HEK293T (cell line): ENCODE measurements around the gene ELL3.
A peak's percentile ranks its signal among the peaks of the same experiment; 100 is the strongest.
"Not testable (repeated sequence)": the region's sequence is repeated elsewhere in the genome, so short reads cannot be mapped to it uniquely, and the experiment has no call there.

Source experiments
- CTCF ChIA-PET: fragments of 350-600 bp; formaldehyde crosslinking; extraction: SDS; loops from one replicate; lab custom pipeline; 2021; ENCODE audit warnings: antibody characterized with exemption, inconsistent platforms; lab: Yijun Ruan, JAX
- POLR2A ChIA-PET: fragments of 350-600 bp; formaldehyde crosslinking; extraction: SDS; loops from one replicate; lab custom pipeline; 2020; ENCODE audit warnings: antibody characterized with exemption, inconsistent platforms; lab: Yijun Ruan, JAX
- DNase-seq: peaks from one replicate; pipeline ENCODE4 v3.0.0; 2012; ENCODE audit warnings: mixed read lengths; ENCODE audit errors: extremely low spot score
- ARNT ChIP-seq: fragments of 450-650 bp; IDR thresholded peaks from 2 replicates; pipeline ENCODE4 v1.6.1; 2017; ENCODE audit warnings: mild to moderate bottlenecking
- BHLHE40 ChIP-seq: fragments of 450-650 bp; IDR thresholded peaks from 2 replicates; pipeline ENCODE4 v1.6.1; 2016; ENCODE audit warnings: mild to moderate bottlenecking, moderate library complexity, borderline replicate concordance
- CTBP1 ChIP-seq: fragments of 450-650 bp; IDR thresholded peaks from 2 replicates; pipeline ENCODE4 v1.6.1; 2016; ENCODE audit warnings: borderline replicate concordance
- ELF4 ChIP-seq: fragments of 450-650 bp; IDR thresholded peaks from 2 replicates; pipeline ENCODE4 v1.6.1; 2017; ENCODE audit warnings: antibody characterized with exemption
- FOXA1 ChIP-seq: fragments of 450-650 bp; IDR thresholded peaks from 2 replicates; pipeline ENCODE4 v1.6.1; 2016; ENCODE audit warnings: mild to moderate bottlenecking
- FOXK2 ChIP-seq: fragments of 450-650 bp; IDR thresholded peaks from 2 replicates; pipeline ENCODE4 v1.6.1; 2016; ENCODE audit warnings: mild to moderate bottlenecking
- FOXM1 ChIP-seq: fragments of 450-650 bp; IDR thresholded peaks from 2 replicates; pipeline ENCODE4 v1.6.1; 2017; ENCODE audit warnings: mild to moderate bottlenecking, borderline replicate concordance
- HDGF ChIP-seq: fragments of 450-650 bp; IDR thresholded peaks from 2 replicates; pipeline ENCODE4 v1.6.1; 2017; ENCODE audit warnings: antibody characterized with exemption, borderline replicate concordance
- L3MBTL2 ChIP-seq: fragments of 450-650 bp; conservative IDR thresholded peaks from 2 replicates; pipeline ENCODE4 v1.6.1; 2016; ENCODE audit warnings: mild to moderate bottlenecking
- LEF1 ChIP-seq: fragments of 450-650 bp; IDR thresholded peaks from 2 replicates; pipeline ENCODE4 v1.6.1; 2017; ENCODE audit warnings: mild to moderate bottlenecking, borderline replicate concordance
- NFRKB ChIP-seq: fragments of 450-650 bp; IDR thresholded peaks from 2 replicates; pipeline ENCODE4 v1.6.1; 2016; ENCODE audit warnings: mild to moderate bottlenecking, moderate library complexity
- PKNOX1 ChIP-seq: fragments of 450-650 bp; IDR thresholded peaks from 2 replicates; pipeline ENCODE4 v1.6.1; 2016
- SP1 ChIP-seq: fragments of 450-650 bp; IDR thresholded peaks from 2 replicates; pipeline ENCODE4 v1.6.1; 2017
- SUZ12 ChIP-seq: fragments of 450-650 bp; IDR thresholded peaks from 2 replicates; pipeline ENCODE4 v1.6.1; 2016; ENCODE audit warnings: mild to moderate bottlenecking
- TARDBP ChIP-seq: fragments of 450-650 bp; IDR thresholded peaks from 2 replicates; pipeline ENCODE4 v1.6.1; 2016
- ZNF384 ChIP-seq: fragments of 450-650 bp; IDR thresholded peaks from 2 replicates; pipeline ENCODE4 v1.6.1; 2016

ELL3 gene

GRCh38 chr15:43746245-43746902 lies 30.4 kb downstream of the ELL3 start, which contains the start of gene PDIA3:
PDIA3 (plus strand) TSS chr15:43746438; CDS start chr15:43746540, 102 bp downstream.
- TF ChIP-seq L3MBTL2, result peak; percentile 70
- POLR2A ChIA-PET, result interaction anchor here (1.0 to 1.3 kb wide), 2 partner anchors 30 to 31 kb away, joined by 3 to 4 read pairs; partner anchors contain the start of gene ELL3
- CTCF ChIA-PET, result not testable (repeated sequence)
- peak; percentile 84 for DNase-seq

- no peak for TF ChIP-seq CTBP1
- no peak for TF ChIP-seq FOXA1
- TF ChIP-seq L3MBTL2, result no peak
- no peak for TF ChIP-seq LEF1
- no peak for TF ChIP-seq NFRKB
- TF ChIP-seq SP1, result no peak
- TF ChIP-seq ARNT, result no peak
- TF ChIP-seq HDGF, result no peak
- no peak for TF ChIP-seq BHLHE40
- no peak for TF ChIP-seq SUZ12
- no peak for TF ChIP-seq ZNF384
- no peak for TF ChIP-seq ELF4
- no peak for TF ChIP-seq FOXK2
- TF ChIP-seq PKNOX1, result no peak
- no peak for TF ChIP-seq FOXM1
- TF ChIP-seq TARDBP, result no peak
- no peak for DNase-seq
- ChIA-PET POLR2A (no interaction called here), CTCF (no interaction called here)
These were observed 41.4 kb downstream of the ELL3 start for GRCh38 chr15:43735416-43735815.

DNA sequence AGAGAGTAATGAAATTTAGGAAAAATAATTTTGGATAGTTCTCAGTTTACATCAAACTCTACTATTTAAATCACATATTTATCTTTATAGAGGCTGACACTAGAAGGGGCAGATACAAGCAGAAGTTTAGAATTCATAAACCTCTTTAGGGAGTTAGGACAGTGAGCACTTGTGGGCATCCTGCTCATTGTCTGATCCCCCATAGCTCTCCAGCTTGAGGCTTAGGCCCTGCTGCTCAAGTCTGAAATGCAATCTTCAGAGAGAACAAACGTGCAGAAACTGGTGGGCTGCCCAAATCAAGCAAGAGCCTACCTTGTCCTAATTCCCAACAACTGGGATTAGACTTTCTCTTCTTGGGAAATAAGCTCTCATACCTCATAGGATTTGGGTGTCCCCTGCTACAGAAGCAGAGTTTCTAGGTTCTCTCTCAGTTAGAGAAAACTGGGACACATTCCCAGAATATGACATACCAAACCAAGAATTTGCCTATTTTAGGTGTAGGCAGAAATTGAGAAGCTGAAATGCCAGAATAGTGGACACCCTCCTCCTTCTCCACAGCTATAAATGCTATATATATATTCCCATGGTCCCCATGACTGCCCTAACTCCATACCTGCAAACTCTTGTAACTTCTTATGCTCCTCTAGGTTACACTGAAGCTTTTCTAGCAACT lies 48.6 kb downstream of the ELL3 start:
- POLR2A ChIA-PET, DNase-seq, CTCF ChIA-PET: not testable (repeated sequence)

DNA sequence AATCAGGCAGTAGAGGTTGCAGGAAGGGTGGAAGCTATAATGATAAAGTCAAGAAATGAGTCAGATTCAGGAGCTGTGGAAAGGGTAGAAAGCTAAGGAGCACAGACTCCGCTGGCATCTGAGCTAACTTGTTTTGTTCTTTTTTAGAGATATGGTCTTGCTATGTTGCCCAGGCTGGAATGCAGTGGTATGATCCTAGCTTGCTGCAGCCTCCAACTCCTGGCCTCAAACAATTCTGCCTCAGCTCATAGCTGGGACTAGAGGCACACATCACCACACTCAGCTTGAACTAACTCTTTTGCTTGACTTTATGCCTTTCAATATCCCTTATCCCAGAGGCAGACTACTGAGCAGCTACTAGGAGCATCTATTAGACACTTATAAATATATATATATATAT lies 50.5 kb downstream of the ELL3 start:
- POLR2A ChIA-PET, DNase-seq, CTCF ChIA-PET: not testable (repeated sequence)

DNA sequence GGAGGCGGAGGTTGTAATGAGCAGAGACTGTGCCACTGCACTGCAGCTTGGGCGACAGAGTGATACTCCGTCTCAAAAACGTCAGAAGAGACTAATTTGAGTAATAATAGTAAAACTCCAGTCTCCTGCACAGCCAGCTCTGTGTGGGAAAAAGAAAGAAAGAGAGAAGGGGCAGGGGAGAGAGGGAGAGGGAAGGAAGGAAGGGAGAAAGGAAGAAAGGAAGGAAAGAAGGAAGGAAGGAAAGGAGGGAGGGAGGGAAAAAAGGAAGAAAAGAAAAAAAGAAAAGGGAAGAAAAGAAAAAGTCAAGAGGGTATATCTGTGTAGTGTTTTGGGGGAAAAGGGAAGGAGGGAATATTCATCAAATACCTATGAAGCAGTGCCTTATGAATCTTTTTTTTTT lies 53.6 kb downstream of the ELL3 start:
- TF ChIP-seq NFRKB, result no peak
- TF ChIP-seq FOXM1, result no peak
- no peak for TF ChIP-seq FOXA1
- POLR2A ChIA-PET, result no interaction called here
- DNase-seq, result no peak
- CTCF ChIA-PET, result no interaction called here
